Loucy (cell line): ENCODE results near the gene MAP2.

Experiments used
- EZH2phosphoT487 ChIP-seq: fragments of 200-600 bp; IDR thresholded peaks from 2 replicates; pipeline ENCODE4 v1.6.1; 2018; ENCODE audit warnings: antibody characterized with exemption, mild to moderate bottlenecking, moderate library complexity, borderline replicate concordance
- TF ChIP-seq, protein P1 (sequence below): fragments of 200-600 bp; sonication (generic); conservative IDR thresholded peaks from 2 replicates; pipeline ENCODE4 v1.5.1; 2014; ENCODE audit warnings: mild to moderate bottlenecking, antibody characterized with exemption, low read length

DNA sequence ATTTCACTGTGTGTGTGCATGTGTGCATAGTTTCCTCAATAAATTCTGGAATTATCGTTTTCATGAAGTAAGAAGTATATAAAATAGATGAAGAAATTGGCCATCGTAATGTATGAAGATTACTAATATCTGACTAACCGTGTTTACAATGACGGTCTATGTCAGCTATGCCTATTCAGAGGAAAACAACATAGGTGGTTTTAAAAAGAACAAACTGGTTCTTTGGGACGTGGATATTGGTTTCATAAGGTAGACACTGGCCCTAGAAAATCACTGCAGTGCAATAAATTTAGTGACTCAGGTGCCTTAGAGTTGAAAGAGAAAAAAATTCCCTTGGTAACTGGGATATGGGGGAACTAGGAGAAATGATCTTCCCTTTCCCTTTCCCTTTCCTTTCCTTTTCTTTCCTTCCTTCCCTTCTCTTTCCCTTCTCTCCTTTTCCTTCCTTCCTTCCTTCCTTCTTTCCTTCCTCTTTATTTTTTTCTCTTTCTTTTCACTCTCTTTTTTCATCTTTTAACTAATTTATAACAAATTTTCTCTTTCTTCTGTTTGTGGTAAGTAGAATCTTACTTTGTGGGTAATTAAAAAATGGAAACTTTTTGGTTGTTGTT, 36.4 kb downstream of the MAP2 start:
- TF ChIP-seq, protein P1, sequence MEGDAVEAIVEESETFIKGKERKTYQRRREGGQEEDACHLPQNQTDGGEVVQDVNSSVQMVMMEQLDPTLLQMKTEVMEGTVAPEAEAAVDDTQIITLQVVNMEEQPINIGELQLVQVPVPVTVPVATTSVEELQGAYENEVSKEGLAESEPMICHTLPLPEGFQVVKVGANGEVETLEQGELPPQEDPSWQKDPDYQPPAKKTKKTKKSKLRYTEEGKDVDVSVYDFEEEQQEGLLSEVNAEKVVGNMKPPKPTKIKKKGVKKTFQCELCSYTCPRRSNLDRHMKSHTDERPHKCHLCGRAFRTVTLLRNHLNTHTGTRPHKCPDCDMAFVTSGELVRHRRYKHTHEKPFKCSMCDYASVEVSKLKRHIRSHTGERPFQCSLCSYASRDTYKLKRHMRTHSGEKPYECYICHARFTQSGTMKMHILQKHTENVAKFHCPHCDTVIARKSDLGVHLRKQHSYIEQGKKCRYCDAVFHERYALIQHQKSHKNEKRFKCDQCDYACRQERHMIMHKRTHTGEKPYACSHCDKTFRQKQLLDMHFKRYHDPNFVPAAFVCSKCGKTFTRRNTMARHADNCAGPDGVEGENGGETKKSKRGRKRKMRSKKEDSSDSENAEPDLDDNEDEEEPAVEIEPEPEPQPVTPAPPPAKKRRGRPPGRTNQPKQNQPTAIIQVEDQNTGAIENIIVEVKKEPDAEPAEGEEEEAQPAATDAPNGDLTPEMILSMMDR: no peak
- TF ChIP-seq EZH2phosphoT487: no peak
